EH (cell line): ENCODE results near the gene ZNF611.
"Not testable (repeated sequence)": the region's sequence is repeated elsewhere in the genome, so short reads cannot be mapped to it uniquely, and the experiment has no call there.

Experiments
- DNase-seq: peaks from one replicate; pipeline ENCODE4 v3.0.0-alpha.2; 2015; ENCODE audit warnings: low read depth

ZNF611 gene

DNA sequence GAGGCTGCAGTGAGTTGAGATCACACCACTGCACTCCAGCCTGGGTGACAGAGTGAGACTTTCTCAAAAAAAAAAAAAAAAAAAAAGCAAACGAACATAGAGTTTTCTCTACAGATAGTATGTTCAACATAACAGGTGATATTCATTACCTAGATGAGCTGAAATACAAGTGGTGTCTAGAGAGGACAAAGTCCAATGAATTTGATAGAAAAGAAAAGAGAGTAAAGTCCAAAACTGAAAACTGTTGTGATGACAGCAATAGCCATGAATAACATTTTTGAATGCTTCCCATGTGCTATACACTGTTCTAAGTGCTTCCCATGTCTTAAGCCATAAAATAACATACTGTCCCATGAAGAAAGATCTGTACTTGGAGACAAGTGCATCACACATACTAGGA lies 53.6 kb downstream of the ZNF611 start:
- DNase-seq: not testable (repeated sequence)

DNA sequence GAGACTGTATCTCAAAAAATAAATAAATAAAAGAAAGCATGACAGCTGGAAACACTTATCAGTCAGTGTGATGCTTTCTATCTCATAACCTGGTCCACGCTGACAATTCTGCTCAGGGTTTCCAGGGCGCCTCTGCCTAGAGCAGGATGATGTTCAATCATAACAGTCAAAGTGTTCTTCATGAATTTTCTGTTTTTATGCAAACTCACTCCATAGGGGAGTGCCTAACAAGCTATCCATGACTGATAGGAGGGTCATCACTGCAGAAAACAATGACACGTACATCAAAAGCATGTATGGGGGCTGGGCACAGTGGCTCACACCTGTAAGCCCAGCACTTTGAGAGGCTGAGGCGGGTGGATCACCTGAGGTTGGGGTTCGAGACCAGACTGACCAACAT lies 55.2 kb downstream of the ZNF611 start:
- no peak for DNase-seq

DNA sequence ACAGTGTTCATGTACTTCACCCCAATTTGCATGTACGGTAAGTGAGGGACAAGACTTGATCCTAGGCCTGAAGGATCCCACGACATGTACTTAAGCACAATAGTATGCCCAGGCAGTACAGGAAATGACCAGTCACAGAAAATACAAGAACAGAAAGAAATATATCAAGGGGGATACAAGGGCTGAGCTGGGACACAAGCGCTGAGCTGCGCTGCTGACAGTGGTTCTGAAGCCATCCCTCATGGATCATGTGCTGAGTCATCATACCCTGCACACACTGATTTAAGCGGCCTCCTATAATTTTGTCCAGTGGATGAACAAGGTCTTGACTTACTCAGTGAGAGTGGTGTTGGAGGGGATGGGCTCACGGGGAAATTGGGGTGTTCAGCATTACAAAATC lies 59.6 kb downstream of the ZNF611 start:
- not testable (repeated sequence) for DNase-seq

DNA sequence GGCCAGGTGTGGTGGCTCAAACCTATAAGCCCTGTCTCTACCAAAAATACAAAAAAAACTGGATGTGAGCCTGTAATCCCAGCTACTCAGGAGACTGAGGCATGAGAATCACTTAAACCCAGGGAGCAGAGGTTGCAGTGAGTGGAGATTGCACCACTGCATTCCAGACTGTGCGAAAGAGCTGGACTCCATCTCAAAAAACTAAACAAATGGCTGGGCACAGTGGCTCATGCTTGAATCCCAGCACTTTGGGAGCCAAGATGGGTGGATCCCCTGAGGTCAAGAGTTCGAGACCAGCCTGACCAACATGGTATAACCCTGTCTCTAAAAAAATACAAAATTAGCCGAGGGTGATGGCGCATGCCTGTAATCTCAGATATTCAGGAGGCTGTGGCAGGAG lies 61.8 kb downstream of the ZNF611 start:
- DNase-seq: peak; percentile 37

DNA sequence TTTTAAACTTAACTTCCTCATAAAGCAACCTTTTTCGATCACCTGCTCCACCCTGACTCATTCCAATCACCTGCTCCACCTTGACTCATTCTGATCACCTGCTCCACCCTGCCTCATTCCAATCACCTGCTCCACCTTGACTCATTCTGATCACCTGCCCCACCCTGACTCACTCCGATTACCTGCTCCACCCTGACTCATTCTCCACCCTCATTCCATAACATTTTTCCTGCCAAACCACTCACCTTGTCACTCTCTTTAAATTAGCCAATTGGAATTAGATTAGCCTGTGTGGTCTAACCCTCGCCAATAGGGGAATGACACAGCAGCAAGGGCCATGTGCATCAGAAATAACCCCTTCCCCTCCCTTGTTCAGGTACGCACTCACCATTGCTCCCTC lies 64.8 kb downstream of the ZNF611 start:
- DNase-seq: no peak

DNA sequence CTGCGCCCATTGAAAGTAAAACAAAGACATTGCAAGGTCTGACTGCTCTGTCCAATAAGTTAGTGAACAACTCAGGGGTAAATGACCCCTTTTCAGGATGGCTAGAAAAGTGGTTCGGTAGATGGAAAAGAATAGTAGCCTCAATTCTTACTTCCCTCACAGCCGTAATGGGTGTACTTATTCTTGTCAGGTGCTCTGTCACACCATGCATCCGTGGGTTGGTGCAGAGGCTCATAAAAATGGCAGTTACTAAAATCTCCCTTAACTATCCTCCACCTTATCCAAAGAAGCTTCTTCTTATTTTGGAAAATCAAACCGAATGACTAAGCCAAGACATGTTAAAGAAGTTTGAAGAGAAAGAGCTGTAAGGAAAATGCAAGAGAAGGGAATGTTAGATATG lies 65.3 kb downstream of the ZNF611 start:
- no peak for DNase-seq

DNA sequence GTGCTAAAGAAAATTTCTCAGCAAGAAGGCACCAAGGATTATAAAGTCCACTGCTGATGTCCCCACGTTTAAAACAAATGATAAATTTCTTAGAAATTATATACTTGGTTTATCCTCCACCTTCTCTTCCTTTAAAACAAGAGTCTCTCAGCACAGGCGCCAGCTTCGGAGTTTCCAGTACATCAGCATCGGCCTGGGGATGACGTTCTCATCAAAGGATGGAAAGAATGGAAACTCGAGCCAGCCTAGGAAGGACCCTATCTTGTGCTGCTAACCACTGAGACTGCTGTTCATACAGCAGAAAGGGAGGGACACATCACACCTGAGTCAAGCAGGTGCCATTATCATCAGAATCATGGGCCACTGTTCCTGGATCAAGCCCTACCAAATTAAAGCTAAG lies 66.9 kb downstream of the ZNF611 start:
- DNase-seq: no peak

DNA sequence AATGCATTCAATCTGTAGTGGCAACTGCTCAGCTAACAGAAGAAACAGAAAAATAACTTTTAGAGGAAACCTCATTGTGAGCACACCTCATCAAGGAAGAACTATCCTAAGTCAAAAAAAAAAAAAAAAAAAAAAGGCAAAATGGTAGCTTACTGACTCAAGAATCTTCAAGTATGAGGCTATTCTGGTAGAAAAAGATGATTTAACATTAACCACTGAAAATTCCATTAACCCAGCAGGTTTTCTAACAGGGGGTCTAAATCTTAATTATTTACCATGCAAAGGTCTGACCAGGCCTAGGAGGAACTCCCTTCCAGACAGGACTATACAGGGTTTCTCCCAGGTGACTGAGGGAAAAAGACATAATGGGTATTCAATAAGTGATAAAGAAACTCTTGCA lies 68.3 kb downstream of the ZNF611 start:
- no peak for DNase-seq

DNA sequence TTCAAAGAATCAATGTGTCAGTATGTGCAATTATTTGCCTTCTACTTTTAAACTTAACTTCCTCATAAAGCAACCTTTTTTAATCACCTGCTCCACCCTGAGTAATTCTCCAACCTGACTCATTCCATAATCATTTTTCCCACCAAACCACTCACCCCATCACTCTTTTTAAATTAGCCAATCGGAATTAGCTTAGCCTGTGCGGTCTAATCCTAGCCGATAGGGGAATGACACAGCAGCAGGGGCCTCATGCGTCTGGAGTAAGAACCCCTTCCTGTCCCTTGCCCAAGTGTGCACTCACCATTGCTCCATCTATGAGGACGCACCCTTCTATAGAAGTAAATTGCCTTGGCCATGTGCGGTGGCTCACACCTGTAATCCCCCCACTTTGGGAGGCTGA lies 69.3 kb downstream of the ZNF611 start:
- DNase-seq: peak; percentile 25

DNA sequence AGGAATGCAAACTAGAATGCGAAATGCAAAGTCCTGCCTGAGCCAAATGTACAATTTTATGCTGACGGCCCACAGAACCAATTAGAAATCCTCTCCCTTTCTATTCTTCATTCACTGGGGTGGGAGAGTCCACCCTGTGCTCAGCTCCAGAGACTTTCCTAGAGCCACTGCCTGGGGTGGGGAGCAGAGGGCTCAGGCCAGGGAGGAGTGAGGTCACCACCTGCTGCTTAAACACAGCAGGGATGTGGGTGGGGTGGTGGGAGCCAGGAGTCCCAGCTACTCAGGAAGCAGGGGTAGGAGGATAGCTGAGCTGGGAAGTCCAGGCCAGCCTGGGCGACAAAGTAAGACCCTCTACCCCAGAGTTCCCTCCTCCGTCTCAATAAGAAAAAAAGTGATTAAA lies 69.8 kb downstream of the ZNF611 start:
- no peak for DNase-seq

DNA sequence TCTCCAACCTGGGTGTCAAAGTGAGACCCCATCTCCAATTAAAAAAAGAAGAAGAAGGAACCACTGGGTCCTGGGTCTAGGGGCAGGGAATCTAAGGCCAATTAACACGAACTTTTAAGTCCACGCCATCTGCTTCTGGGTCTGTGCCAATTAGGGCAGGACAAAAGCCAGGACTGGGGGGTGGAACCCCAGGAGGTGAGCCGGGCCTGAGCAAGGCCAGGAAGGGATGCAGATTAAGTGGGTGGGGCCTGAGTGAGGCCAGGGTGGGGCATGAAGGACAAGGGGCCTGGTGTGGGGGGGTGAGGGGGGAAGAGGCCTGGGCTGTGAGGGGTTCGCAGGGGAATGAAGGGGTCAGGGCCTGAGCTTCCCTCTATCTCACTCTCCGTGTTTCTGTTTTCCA lies 70.4 kb downstream of the ZNF611 start:
- DNase-seq: no peak

DNA sequence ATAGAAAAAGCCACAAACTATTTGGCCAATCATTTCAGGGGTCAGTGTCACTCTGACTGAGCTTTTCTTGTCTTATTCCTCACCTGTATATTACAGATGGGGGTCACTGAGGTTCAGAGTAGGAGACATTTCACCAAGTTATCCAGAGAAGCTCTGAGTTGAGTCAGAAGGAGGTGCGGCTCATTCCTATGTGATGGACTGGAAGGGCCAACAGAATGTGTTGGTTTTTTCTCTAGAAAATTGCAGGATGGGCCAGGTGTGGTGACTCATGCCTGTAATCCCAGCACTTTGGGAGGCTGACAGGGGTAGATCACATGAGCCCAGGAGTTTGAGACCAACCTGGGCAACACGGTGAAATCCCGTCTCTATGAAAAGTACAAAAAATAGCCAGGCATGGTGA lies 72.2 kb downstream of the ZNF611 start:
- DNase-seq: no peak

DNA sequence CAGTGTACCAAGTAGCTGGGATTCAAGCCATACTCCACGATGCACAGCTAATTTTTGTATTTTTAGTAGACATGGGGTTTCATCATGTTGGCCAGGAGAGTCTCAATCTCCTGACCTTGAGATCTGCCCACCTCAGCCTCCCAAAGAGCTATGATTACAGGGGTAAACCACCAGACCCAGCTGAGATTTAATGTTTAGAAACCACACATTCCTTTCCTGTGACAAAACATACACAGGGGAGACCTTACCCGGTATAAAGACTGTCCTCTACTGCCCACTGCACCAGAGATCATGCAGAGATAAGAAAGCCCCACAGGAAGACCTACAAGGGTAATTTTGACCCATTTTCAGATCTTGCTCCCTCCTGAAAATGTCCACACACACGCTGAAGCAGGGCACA lies 73.9 kb downstream of the ZNF611 start:
- peak; percentile 59 for DNase-seq

DNA sequence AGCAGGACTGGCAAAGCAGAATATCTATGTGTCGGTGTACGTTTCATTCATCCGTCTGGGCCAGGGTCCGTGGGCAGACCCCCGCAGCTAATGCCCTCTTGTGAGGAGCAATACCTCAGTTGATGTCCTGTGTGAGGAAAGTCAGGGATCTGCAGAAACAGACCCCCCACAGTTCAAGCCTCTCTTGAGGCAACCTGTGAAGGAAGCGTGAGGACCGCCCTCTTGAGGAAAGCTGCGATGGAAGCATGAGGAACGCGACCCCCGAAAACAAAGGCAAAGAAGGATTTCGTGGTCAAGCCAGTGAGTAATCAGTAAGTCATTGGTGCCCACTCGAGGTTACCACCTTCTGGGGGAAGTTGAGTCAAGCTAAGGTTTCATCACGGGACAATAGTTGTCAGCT lies 75.8 kb downstream of the ZNF611 start:
- no peak for DNase-seq

DNA sequence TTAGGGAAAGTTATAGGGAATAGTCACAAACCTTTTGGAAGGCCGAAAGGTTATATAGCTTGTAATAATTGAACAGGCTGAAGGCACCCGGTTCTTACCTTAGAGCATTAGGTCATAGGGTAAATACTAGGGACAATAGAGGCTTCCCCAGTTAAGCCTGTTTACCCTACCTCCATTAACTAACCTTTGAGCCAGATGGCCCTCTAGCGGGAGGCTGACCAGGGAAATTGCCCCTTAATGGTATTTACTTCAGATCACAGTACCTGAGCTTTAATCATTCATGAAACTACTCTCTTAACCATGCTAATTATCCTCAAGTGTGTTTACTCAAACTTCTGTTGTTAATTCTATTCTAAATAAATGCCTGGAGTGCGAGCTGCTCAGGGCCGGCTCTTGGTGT lies 76.2 kb downstream of the ZNF611 start:
- no peak for DNase-seq

DNA sequence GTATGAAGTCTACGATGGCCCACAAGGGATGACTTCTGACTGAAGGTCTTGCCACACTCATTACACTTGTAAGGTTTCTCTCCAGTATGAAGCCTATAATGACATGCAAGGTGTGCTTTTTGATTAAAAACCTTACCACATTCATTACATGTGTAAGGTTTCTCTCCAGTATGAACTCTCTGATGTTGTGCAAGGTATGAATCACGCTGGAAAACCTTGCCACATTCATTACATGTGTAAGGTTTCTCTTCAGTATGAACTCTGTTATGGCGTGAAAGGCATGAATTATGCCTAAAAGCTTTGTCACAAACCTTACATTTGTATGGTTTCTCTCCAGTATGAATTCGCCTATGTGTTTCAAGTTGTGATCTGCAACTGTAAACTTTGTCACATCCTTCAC lies 81.7 kb downstream of the ZNF611 start:
- DNase-seq: no peak
